ENCODE data around the gene KRTAP10-12.

Gene KRTAP10-12

GRCh38 chr21:44734841-44735240, 37.9 kb downstream of the KRTAP10-12 start:
- DNase-seq: no peak

GRCh38 chr21:44735821-44736220, 38.8 kb downstream of the KRTAP10-12 start:
- DNase-seq: no peak

GRCh38 chr21:44736291-44737004, 39.5 kb downstream of the KRTAP10-12 start:
- DNase-seq: no peak

- no peak for DNase-seq
Observed at GRCh38 chr21:44737706-44738354, 40.9 kb downstream of the KRTAP10-12 start.

GRCh38 chr21:44738621-44739020, 41.6 kb downstream of the KRTAP10-12 start:
- no peak for DNase-seq

GRCh38 chr21:44739316-44739715, 42.3 kb downstream of the KRTAP10-12 start:
- DNase-seq: no peak

- DNase-seq: no peak
Observed at GRCh38 chr21:44740742-44741141, 43.8 kb downstream of the KRTAP10-12 start.

- DNase-seq: no peak
Observed at GRCh38 chr21:44741921-44742320, 44.9 kb downstream of the KRTAP10-12 start.

GRCh38 chr21:44742418-44743153, 45.6 kb downstream of the KRTAP10-12 start:
- DNase-seq: no peak

All from fibroblast of skin of abdomen (primary cell).